Hepatocyte (in vitro differentiated cells): ENCODE measurements around the gene CACNA1B.

Source experiments
- CTCF ChIP-seq: fragments of 200-600 bp; sonication (generic); IDR thresholded peaks from 2 replicates; pipeline ENCODE4 v1.5.1; 2016; ENCODE audit warnings: antibody characterized with exemption, mild to moderate bottlenecking; ENCODE audit not compliant: poor library complexity
- EZH2 ChIP-seq: fragments of 200-600 bp; sonication (generic); IDR thresholded peaks from 2 replicates; pipeline ENCODE4 v1.6.1; 2016; ENCODE audit warnings: antibody characterized with exemption, mild to moderate bottlenecking, borderline replicate concordance

GRCh38 chr9:138053321-138053868 lies 175.8 kb downstream of the CACNA1B start:
- TF ChIP-seq CTCF: no peak
- no peak for TF ChIP-seq EZH2
